MV-4-11 (cell line): ENCODE measurements around the gene SLC7A5.
A peak's percentile ranks its signal among the peaks of the same experiment; 100 is the strongest.
"Not testable (repeated sequence)": the region's sequence is repeated elsewhere in the genome, so short reads cannot be mapped to it uniquely, and the experiment has no call there.

Experiments used
- DNase-seq: peaks from one replicate; lab custom pipeline; 2025; lab: John Stamatoyannopoulos, UW

SLC7A5 gene

DNA sequence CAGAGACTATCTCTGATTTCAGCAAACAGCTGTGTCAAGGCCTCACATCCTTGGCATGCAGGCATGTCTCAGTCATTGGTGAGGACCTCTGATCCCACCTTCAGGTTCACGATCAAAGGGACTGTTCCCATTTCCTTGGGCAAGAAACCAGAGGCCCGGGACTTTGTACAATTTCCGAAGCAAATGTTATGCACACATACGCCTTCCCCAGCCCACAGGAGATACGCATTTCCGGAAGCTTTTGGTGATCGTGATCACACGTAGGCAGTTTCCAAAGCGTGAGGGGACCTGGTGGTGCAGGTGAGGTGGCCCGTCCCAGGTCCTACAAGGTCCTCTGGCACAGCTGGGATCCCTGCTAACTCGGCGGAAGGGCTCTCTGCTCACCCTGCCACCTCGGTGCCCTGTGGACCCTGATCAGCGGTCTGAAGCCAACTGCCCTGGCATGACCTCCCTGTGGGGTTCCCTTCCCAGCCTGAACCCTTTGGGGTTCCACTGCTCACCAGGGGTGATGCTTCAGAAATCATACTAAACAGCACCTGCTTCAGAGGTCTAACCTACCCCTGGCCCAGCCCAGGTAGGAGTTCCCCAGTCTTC, 74.7 kb downstream of the SLC7A5 start:
- no peak for DNase-seq

GRCh38 chr16:87792205-87792565, 77.1 kb downstream of the SLC7A5 start:
- no peak for DNase-seq

GRCh38 chr16:87791295-87792204, 77.8 kb downstream of the SLC7A5 start:
- no peak for DNase-seq

GRCh38 chr16:87790292-87791100, 78.8 kb downstream of the SLC7A5 start:
- no peak for DNase-seq

DNA sequence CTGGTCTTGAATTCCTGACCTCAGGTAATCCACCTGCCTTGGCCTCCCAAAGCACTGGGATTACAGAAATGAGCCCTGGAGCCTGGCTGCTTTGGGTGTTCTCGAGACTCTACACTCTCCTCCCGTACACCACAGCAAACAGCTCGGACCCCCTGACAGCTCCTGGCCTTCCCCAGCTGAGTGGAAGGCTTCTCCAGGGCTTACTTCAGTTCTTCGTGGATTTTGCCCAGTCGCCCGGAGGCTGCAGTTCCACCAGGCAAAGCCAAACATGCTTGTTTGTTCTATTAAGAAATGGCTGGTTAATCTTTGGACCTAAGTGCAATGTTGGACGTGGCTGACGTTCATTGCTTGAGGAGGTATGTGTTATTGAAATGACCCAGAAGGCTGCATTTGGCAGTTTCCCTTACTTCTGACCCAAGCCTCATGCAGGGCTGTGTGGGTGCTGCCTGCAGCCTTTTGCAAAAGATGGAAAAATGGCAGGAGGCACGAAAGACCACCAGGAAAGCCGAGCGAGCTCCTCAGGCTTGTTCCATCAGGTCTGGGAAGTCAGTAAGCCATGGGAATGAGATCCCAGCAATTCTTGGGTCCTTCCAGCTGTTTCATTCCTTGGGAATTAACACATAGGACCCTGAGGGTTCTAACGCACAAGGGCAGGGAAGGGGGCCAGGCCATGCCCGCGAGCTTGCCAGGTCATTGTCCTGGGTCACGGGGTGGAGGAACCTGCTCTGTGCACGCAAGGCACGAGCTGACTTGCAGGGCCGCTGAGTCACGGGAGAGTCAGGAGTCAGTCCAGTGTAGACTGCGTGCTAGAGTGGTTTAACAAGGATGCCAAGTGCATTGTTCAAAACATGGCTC, 79.6 kb downstream of the SLC7A5 start:
- no peak for DNase-seq

GRCh38 chr16:87788730-87789436, 80.4 kb downstream of the SLC7A5 start:
- not testable (repeated sequence) for DNase-seq

DNA sequence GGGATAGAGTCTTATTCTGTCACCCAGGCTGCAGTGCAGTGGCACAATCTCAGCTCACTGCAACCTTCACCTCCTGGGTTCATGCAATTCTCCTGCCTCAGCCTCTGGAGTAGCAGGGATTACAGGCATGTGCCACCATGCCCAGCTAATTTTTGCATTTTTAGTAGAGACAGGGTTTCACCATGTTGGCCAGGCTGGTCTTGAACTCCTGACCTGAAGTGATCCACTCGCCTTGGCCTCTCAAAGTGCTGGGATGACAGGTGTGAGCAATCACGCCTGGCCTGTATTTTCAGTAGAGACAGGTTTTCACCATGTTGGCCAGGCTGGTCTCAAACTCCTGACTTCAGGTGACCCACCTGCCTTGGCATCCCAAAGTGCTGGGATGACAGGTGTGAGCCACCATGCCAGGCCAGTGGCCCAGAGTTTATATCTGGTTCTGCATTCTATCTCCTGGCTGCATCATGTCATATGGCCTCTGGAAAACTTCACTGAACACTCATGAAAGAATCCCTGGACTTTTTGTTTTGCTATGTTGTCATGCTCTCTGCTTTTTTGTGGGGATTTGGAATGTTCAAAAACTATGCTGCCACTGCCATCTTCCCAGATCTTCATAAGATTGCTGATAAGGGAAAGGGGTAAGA, 81.7 kb downstream of the SLC7A5 start:
- DNase-seq, result not testable (repeated sequence)

DNA sequence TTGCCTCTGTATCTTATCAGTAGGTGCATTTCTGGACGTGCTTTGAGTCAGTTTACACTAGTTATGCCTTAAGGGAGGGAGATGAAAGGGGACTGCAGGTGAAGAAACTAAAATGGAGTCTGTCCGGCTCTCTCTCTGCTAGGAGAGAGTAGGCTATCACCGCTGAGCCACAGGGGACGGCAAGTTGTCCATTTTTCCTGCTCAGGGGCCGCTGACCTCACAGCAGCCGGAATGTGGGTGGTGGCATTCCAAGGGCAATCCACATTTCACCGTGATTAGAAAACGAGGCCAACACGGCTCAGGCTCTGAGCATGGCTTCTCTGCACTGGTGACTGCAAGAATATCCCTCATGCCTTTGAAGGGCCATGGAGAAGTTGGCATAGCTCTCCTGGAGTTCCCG, 84.5 kb downstream of the SLC7A5 start:
- DNase-seq, result no peak

DNA sequence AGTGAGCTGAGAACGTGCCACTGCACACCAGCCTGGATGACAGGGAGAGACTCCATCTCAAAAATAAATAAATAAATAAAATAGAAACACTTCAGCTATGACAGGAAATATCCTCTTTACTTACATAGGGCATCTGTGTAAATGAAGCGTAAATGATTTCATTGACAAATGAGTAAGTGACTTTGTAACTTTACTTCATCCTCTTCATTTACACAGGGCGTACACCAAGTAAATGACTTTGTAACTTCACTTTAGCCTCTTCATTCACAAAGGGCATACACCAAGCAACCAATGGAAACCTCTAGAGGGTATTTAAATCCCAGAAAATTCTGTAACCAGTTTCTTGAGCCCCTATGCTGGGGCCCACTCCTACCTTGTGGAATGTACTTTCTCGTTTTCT, 87.3 kb downstream of the SLC7A5 start:
- no peak for DNase-seq

GRCh38 chr16:87780385-87780989, 88.8 kb downstream of the SLC7A5 start:
- DNase-seq, result peak; percentile 99
